HUES64 (cell line): ENCODE measurements around the gene RHOB.

Experiments
- H3K27ac ChIP-seq: 2 replicates; pipeline ENCODE4 v1.7.0; 2013; ENCODE audit warnings: low read depth, low read length, inconsistent platforms
- H3K27me3 ChIP-seq: 2 replicates; pipeline ENCODE4 v1.6.1; 2013; ENCODE audit warnings: mild to moderate bottlenecking, low read length; ENCODE audit not compliant: insufficient read depth
- H3K36me3 ChIP-seq: 2 replicates; pipeline ENCODE4 v1.6.1; 2013; ENCODE audit warnings: mild to moderate bottlenecking, low read length; ENCODE audit not compliant: insufficient read depth
- H3K4me1 ChIP-seq: 2 replicates; pipeline ENCODE4 v1.6.1; 2013; ENCODE audit warnings: mild to moderate bottlenecking, low read length, moderate library complexity; ENCODE audit not compliant: insufficient read depth
- H3K4me3 ChIP-seq: 2 replicates; pipeline ENCODE4 v1.5.1; 2013; ENCODE audit warnings: mild to moderate bottlenecking, low read length, moderate library complexity
- H3K9ac ChIP-seq: 2 replicates; pipeline ENCODE4 v1.6.1; 2013; ENCODE audit warnings: mild to moderate bottlenecking, low read depth, low read length
- H3K9me3 ChIP-seq: 2 replicates; pipeline ENCODE4 v1.6.1; 2013; ENCODE audit warnings: low read depth, low read length; ENCODE audit not compliant: insufficient read depth
- WGBS: fragments of 150-250, 120-280 bp; methylation state at CpG from one replicate; pipeline ENCODE4 v1.1.7; 2013; ENCODE audit warnings: missing lambda C conversion rate; 5-methylcytosine and 5-hydroxymethylcytosine counted together

The RHOB gene

GRCh38 chr2:20472569-20472968, 25.7 kb downstream of the RHOB start:
- Histone ChIP-seq H3K27ac (no peak overlapping the region), H3K36me3 (no peaks in the 10 kb centered on the region), H3K9me3 (no peaks in the 10 kb centered on the region), H3K9ac (no peak overlapping the region), H3K4me3 (no peak overlapping the region), H3K27me3 (no peaks in the 10 kb centered on the region), H3K4me1 (no peaks in the 10 kb centered on the region; the same call in 1 of the 2 replicates)
- WGBS = 94% methylated on average over 4 of the region's 4 CpGs

- no peak overlapping the region for H3K9ac ChIP-seq
- H3K9me3 ChIP-seq = no peaks in the 10 kb centered on the region
- 94% methylated on average over 4 of the region's 4 CpGs for WGBS
- H3K36me3 ChIP-seq = no peaks in the 10 kb centered on the region
- H3K27ac ChIP-seq = no peak overlapping the region
- H3K27me3 ChIP-seq = no peaks in the 10 kb centered on the region
- H3K4me1 ChIP-seq = no peaks in the 10 kb centered on the region; the same call in 1 of the 2 replicates
- no peak overlapping the region for H3K4me3 ChIP-seq
Measured at GRCh38 chr2:20473128-20473527, 26.3 kb downstream of the RHOB start.

- Histone ChIP-seq H3K4me3 (no peak overlapping the region), H3K9me3 (no peaks in the 10 kb centered on the region), H3K27me3 (no peaks in the 10 kb centered on the region), H3K36me3 (no peaks in the 10 kb centered on the region), H3K27ac (no peak overlapping the region; the same call in 1 of the 2 replicates), H3K9ac (no peak overlapping the region), H3K4me1 (no peaks in the 10 kb centered on the region; the same call in 1 of the 2 replicates)
- whole genome bisulfite sequencing = 94% methylated on average over 7 of the region's 7 CpGs
Measured at GRCh38 chr2:20474757-20475566, 28.1 kb downstream of the RHOB start.

- H3K27ac ChIP-seq = no peak overlapping the region
- H3K4me1 ChIP-seq = no peaks in the 10 kb centered on the region; the same call in 1 of the 2 replicates
- H3K4me3 ChIP-seq = no peak overlapping the region
- WGBS = 97% methylated on average over 3 of the region's 3 CpGs
- no peak overlapping the region for H3K9ac ChIP-seq
- H3K9me3 ChIP-seq = no peaks in the 10 kb centered on the region
- H3K27me3 ChIP-seq = no peaks in the 10 kb centered on the region
- no peaks in the 10 kb centered on the region for H3K36me3 ChIP-seq
Measured at GRCh38 chr2:20475567-20475952, 28.7 kb downstream of the RHOB start.

GRCh38 chr2:20476481-20476880, 29.6 kb downstream of the RHOB start:
- Histone ChIP-seq H3K27ac (no peak overlapping the region), H3K4me3 (no peak overlapping the region), H3K4me1 (no peaks in the 10 kb centered on the region; the same call in 1 of the 2 replicates), H3K9me3 (no peaks in the 10 kb centered on the region), H3K9ac (no peak overlapping the region), H3K36me3 (no peaks in the 10 kb centered on the region), H3K27me3 (no peaks in the 10 kb centered on the region)
- WGBS = 88% methylated on average over 1 of the region's 1 CpG

- Histone ChIP-seq H3K9ac (no peak overlapping the region), H3K9me3 (no peaks in the 10 kb centered on the region), H3K27me3 (no peaks in the 10 kb centered on the region), H3K4me3 (no peak overlapping the region), H3K4me1 (no peaks in the 10 kb centered on the region; the same call in 1 of the 2 replicates), H3K36me3 (no peaks in the 10 kb centered on the region), H3K27ac (no peak overlapping the region)
- 95% methylated on average over 7 of the region's 7 CpGs for WGBS
Measured at GRCh38 chr2:20476950-20477349, 30.1 kb downstream of the RHOB start.

GRCh38 chr2:20478961-20479360, 32.1 kb downstream of the RHOB start:
- no peak overlapping the region for H3K27ac ChIP-seq
- no peaks in the 10 kb centered on the region; the same call in 1 of the 2 replicates for H3K4me1 ChIP-seq
- H3K9me3 ChIP-seq = no peaks in the 10 kb centered on the region
- H3K9ac ChIP-seq = no peak overlapping the region
- no peaks in the 10 kb centered on the region for H3K36me3 ChIP-seq
- no peaks in the 10 kb centered on the region for H3K27me3 ChIP-seq
- H3K4me3 ChIP-seq = no peak overlapping the region
- 95% methylated on average over 7 of the region's 7 CpGs for WGBS

- WGBS = 86% methylated on average over 9 of the region's 9 CpGs
Measured at GRCh38 chr2:20479835-20480234, 33.0 kb downstream of the RHOB start.

GRCh38 chr2:20480913-20481312, 34.0 kb downstream of the RHOB start:
- Histone ChIP-seq H3K27me3 (no peaks in the 10 kb centered on the region), H3K4me3 (no peak overlapping the region), H3K36me3 (no peaks in the 10 kb centered on the region), H3K4me1 (no peaks in the 10 kb centered on the region), H3K9me3 (no peaks in the 10 kb centered on the region), H3K27ac (no peak overlapping the region), H3K9ac (no peak overlapping the region)
- WGBS = 59% methylated on average over 3 of the region's 4 CpGs

More at GRCh38 chr2:20479835-20480234, 33.0 kb downstream of the RHOB start:
- Histone ChIP-seq H3K27ac (no peak overlapping the region), H3K4me3 (no peak overlapping the region), H3K4me1 (no peaks in the 10 kb centered on the region), H3K36me3 (no peaks in the 10 kb centered on the region), H3K9ac (no peak overlapping the region), H3K9me3 (no peaks in the 10 kb centered on the region), H3K27me3 (no peaks in the 10 kb centered on the region)

- Histone ChIP-seq H3K36me3 (no peaks in the 10 kb centered on the region), H3K27ac (no peak overlapping the region), H3K27me3 (no peaks in the 10 kb centered on the region), H3K4me3 (no peak overlapping the region), H3K4me1 (peaks cover 4% of the 10 kb centered on the region; the same call in 1 of the 2 replicates), H3K9me3 (no peaks in the 10 kb centered on the region), H3K9ac (no peak overlapping the region)
- WGBS = 92% methylated on average over 5 of the region's 5 CpGs
Measured at GRCh38 chr2:20481798-20482405, 35.0 kb downstream of the RHOB start.

GRCh38 chr2:20482725-20483124, 35.9 kb downstream of the RHOB start:
- 94% methylated on average over 3 of the region's 3 CpGs for WGBS
- Histone ChIP-seq H3K27me3 (no peaks in the 10 kb centered on the region), H3K4me3 (no peak overlapping the region)

More at GRCh38 chr2:20482725-20483124, 35.9 kb downstream of the RHOB start:
- Histone ChIP-seq H3K9me3 (no peaks in the 10 kb centered on the region), H3K9ac (no peak overlapping the region), H3K27ac (no peak overlapping the region), H3K36me3 (no peaks in the 10 kb centered on the region), H3K4me1 (peaks cover 12% of the 10 kb centered on the region)
